GM19467 (cell line): Measurements from ENCODE around the gene SMG6.
"Not testable (repeated sequence)": the region's sequence is repeated elsewhere in the genome, so short reads cannot be mapped to it uniquely, and the experiment has no call there.

Experiments used
- ATAC-seq: cut with Tn5 transposase; IDR thresholded peaks from one replicate; pipeline ENCODE4 v1.9.1; 2021; ENCODE audit warnings: mild to moderate bottlenecking, moderate library complexity; ENCODE audit not compliant: unreplicated experiment

SMG6 gene

DNA sequence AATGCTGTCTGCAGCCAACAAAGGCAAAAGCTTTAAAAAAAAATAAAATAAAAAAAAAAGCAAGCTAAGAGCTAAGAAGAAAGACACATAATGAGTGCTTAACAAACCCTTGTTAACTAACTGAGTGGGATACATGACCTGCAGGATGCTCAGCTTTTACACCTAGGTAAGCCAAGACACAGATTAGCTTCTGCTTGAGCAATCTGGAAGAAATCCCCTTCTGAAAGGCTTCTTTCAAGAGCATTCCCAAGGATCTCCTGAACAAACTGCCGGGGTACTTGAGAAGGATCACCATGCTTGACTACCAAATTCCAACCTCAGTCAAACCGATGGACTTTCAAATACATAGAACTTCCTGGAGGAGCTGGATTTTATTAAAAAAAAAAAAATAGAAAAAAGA is 92.9 kb downstream of the SMG6 start:
- ATAC-seq = no peak

DNA sequence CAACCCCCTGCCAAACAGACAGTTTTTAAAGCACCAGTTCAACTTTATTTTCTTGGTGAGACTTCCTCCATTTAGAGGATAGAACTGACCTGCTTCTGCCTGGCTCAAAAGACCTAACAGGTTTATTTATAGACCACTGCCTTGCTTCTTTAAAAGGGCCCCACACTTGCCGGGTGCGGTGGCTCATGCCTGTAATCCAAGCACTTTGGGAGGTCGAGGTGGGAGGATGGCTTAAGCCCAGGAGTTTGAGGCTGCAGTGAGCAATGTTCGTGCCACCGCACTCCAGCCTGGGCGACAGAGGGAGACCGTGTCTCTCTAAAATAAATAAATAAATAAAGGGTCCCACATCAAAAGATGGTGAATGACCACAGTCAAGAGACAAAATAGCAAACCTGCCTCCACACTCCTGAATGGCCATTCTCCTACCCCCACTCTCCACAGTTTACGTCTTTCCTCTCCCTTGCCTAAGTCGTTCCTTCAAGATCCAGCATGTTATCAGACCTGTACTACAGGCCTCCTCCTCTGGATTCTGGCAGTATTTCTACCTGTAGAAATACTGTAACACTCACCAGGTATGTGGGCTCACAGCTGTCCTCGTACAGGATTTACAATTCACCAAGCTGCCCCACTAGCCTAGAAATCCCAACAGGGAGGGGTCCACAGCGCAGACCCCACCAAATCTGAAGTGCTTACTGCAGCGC is 95.6 kb downstream of the SMG6 start:
- no peak for ATAC-seq

DNA sequence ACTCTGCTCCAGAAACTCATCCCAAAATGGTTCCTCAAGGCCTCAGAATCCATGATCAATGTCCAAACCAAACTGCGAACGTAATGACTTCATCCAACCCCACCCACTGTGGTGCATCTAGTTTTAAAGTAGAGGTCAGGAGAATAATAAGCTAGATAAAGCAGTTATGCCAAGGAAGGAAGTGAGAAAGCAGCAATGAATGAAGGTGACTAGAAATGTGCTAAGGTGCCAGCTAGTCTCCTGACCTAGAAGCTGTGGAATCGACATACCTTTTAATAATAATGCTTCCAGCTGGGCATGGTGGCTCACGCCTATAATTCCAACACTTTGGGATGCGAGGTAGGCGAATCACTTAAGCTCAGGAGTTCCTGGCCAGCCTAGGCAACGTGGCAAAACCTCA is 99.2 kb downstream of the SMG6 start:
- no peak for ATAC-seq

DNA sequence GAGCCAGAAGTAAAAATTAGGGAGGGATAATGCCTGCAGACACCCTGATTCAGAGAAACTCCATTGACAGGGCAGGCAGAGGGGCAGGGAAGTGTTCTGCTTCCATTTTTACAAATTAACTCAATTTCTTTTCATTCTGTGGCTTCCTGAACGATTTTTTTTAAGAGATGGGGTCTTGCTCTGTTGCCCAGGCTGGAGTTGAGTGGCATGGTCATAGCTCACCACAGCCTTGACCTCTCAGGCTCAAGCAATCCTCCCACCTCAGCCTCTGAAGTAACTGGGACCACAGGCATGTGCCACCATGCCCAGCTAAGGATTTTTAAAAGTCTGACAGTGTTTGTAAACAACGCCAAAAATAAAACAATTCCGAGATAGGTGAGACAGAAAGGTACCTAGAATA is 99.8 kb downstream of the SMG6 start:
- no peak for ATAC-seq

DNA sequence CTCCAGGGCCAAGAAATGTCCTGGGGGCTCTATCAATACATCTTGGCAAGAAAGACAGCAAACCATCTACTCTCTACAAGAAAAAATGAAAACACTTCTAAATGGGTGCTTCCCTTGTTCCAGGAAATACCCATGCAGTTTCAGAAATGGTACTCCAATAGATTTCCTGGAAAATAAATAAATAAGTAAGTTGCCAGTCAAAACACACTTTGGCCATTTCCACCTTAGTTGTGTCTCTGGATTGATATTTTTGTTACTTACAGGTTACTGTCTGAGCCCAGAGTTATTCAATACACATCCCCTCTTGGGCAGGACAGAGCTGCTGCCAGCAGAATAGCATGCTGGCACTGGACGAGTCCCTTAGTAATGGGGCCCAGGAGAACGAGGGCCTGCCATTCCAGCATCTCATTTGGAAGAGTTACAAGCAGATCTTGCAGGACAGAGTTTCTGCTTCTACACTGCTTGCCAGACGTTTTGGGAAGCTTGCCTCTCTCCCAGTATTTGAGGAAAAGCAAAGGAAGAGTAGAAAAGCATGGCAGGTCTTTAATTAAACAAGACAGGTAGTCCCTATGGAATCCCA is 100.5 kb downstream of the SMG6 start:
- ATAC-seq = no peak

DNA sequence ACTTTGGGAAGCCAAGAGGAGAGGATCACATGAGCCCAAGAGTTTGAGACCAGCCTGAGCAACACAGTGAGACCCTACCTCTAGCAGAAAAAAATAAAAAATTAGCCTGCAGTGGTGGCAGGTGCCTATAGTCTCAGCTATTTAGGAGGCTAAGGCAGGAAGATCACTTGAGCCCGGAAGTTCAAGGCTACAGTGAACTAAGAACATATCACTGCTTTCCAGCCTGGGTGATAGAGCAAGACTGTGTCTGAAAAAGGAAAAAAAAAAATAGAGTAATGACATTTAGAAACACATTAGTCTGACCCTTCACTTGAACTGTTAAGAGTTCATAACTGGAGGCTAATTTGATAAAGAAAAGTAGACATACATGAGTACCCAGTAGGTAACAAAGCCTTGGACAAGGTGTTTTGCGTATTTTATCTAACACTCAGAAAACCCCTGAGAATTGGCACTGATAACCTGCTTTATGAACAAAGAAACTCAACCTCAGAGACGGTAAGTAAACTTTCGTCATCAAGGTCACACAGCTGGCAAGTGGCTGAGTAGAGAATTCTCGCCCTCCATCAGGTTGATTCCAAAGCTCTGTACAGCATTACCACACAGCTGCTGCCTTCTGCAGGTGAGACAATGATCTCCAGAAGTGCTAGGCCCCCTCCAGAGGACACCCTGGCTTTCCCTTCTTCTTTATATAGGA is 101.1 kb downstream of the SMG6 start:
- no peak for ATAC-seq

DNA sequence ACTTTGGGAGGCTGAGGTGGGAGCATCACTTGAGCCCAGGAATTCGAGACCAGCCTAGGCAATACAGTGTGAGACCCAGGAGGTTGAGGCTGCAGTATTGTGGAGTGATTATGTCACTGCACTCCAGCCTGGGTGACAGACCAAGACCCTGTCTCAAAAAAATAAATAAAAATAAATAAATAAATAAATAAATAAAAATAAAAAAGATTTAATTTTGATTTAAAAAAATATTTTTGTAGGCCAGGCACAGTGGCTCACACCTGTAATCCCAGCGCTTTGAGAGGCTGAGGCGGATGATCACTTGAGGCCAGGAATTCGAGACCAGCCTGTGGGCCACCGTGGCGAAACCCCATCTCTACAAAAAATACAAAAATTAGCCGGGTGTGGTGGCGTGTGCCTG is 104.2 kb downstream of the SMG6 start:
- ATAC-seq = not testable (repeated sequence)

DNA sequence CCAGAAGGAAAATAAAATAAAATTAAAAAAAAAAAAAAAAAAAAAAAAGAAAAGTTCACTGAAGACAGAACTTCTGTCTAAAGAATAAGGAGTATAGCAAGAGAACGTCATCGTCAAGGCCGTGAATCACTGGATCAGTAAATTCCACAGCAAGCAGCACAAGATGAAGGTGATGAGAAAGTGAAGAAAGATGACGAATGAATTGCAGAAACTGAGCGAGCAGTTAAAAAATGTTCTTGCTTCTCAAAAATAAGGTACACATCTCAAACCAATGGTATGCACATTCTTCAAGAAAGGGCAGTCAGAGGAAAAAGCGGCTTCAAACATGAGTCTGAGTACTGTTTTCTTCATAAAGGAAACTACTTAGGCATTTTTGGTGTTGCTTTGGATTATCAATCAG is 104.7 kb downstream of the SMG6 start:
- no peak for ATAC-seq

DNA sequence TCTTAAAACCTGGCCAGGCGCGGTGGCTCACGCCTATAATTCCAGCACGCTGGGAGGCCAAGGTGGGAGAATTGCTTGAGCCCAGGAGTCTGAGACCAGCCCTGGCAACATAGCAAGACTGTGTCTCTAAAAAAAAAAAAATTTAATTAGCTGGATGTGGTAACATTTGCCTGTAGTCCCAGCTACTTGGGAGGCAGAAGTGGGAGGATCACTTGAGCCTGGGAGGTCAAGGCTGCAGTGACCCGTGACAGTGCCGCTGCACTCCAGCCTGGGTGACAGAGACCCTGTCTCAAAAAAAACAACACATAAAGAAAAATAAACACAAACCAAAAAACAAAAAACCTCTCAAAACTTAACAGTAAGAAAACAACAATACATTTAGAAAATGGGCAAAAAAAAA is 106.3 kb downstream of the SMG6 start:
- ATAC-seq = no peak

DNA sequence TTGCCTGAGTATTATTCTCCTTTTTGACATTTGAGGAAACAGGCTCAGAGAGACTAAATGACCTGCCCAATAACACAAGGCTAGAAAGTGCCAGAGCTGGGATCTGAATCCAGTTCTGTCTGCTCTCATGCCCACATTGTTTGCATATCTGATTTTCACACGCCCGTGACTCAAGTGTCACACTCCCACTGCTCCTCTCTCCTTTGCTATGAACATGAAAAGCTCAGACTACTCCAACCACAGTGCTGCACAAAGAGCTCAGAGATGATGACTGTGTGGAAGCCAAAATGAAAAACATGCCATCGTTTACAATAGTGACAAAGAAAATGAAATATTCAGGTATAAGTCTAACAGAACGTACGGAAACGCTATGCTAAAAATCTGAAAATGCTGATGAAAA is 107.9 kb downstream of the SMG6 start:
- ATAC-seq = no peak

DNA sequence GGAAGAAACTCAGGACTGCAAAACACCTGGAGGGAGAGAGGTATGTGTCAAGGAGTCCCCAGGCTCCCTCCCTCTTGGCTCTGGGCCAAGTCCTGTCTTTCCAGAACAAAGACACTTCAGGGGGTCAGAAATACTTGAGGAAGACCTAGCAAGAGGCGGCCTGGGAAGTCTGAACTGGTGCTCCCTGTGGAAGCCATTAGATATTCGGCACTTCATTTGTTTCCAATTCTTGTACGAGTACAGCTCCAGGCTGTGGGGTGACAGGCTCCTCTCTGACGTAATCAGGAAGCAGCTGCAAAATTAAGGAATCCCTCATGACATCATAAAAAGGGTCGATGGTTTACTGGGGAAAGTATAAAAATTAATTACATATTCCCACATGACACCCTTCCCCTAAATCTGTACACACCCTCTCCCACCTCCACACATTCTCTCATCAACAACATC is 108.7 kb downstream of the SMG6 start:
- no peak for ATAC-seq

DNA sequence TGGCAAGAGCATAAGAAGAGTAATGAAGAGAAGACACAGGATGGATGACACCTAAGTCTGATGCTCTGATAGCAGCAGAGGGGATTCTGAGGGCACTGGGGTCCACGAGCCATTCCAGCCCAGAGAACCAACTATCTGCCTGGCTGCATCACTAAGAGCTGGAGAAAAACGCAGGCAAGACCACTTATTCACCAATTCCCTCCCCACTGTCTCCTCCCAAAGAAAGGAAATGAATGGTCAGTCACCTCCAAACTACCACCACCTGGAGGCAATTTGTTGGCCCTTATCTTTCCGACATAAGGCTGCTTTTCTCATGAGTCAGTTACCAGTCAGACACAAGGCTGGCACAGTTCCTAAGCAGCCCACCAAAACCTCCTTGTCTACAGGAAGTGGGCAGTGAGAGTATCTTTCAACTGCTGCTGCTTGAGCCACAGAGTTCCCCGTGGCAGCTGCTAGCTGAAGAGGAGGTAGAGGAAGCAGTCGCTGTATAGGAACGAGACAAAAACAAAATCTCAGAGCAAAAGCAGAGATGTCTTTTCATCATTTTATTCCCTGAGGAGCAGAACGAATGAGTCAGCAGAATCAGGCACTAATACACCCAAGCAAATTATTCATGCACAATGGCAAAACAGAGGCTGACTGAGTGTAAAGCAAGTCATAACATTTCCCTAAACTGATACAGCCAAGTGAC is 111.1 kb downstream of the SMG6 start:
- ATAC-seq = no peak

DNA sequence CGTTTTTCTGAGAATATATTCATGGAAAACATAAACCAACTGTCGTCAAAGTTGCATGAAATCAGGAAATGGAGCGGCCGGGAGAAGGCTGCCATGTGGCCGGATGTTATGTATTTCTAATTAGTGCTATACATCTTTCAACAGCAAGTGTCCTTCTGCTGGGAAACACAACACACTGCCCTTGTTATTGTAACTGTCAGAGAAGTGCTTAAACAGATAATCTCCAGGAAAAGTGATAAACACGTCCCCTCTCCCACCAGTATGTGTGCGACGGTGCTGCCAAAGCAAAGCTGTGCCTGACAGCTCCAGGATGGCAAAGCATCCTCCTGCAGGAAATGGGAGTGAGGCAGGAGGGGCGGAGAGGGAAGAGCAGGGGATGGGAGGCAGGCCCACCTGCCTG is 111.8 kb downstream of the SMG6 start:
- ATAC-seq = no peak

DNA sequence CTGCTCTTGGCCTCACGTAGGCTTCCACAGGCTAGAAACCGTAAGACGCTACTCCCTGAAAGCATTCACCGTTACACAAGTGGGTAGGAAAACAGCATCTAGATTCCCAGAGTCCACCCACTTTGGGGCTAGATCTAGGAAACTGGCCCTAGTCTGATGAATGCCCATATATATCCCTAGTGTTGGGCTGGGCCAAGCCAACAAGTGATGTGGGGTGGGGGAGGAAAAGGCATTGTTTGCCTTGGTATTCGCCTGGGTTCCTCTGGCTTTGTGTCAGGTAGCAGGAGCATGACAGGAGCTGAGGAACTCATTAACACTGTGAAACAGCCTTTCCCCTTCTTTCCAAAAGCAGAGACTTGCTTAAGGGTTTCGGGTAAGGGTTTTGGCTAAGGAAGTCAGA is 112.4 kb downstream of the SMG6 start:
- no peak for ATAC-seq

DNA sequence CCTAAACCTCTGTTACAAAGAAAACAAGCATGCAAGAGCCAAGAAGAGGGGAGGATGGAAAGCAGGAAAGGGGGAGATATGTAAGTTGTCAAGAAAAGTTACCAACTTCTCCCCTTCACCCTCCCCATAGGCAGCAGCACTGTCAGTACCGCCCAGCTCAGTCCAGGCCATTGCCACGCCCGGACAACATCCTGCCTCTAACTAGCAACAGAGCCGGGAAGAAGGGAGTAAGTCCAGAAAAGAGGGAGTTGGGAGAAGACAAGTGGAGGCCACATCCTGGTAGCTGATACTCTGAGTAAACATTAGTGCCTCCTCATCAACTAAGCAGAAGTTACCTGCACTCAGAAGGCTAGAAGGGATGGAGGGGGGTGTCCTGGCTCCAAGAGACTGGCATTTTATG is 113.6 kb downstream of the SMG6 start:
- ATAC-seq = no peak

DNA sequence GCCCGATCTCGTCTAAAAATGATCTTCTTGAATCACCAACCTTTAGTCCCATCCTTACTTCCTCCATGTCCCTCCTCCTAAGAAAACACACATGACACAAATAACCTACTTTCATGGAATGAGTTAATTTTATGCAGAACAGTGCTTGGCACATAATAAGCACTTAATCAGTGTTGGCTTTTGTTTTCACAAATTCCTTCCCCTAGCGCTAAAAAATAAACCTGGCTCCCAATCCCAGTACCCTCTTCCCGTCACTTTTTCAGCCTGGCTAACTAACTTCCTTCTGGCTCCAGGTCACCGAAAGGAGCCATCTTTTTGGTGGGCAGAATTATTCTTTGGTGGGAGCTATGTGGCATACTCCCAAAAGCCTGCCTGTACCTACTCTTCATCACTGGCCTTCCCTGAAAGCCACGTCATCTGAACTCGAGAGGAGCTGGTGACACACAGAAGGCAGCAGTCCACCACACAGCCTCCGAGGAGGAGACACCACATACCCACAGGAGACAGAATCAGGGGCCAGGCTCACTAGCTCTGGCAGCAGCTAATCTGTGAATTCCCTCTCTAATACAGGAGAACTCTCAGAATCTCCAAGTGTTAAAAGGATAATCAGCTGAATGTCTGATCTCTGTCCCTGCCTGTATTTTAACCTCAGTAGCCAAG is 114.5 kb downstream of the SMG6 start:
- no peak for ATAC-seq

DNA sequence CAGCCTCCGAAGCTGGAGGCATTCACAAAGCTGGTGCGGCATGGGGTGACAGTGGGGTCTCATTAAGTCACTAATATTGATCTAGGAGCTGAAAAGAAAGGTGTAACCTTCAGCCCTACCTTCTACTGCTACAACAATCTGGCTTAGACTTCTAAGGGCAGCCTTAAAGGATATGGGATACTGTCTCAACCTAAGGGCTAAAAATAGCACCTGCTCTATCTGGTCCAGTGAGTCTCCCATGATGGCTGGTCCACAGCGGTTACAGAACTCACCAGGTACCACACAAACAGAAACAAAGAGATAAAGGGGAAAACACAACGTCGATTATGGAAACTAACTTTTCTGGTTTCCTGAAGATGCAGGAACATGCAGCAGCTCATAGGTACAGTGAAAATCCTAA is 115.8 kb downstream of the SMG6 start:
- no peak for ATAC-seq

DNA sequence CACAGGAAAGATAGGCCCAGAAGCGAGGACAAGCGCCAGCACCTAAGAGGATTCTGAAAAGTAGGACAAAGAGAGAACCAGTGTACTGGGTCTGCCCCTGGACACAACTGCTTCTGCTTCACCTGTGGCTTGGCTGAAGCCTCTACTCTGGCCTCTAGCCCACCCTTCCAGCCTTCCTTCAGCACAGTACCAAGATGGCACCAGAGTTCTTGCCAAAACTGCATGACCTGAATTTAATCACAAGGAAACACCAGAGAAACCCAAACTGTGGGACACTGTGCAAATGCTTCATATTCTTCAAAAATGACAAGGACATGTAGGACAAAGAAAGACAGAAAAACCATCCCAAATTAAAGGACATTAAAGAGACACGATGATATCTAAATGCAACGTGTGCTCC is 116.6 kb downstream of the SMG6 start:
- ATAC-seq = no peak

DNA sequence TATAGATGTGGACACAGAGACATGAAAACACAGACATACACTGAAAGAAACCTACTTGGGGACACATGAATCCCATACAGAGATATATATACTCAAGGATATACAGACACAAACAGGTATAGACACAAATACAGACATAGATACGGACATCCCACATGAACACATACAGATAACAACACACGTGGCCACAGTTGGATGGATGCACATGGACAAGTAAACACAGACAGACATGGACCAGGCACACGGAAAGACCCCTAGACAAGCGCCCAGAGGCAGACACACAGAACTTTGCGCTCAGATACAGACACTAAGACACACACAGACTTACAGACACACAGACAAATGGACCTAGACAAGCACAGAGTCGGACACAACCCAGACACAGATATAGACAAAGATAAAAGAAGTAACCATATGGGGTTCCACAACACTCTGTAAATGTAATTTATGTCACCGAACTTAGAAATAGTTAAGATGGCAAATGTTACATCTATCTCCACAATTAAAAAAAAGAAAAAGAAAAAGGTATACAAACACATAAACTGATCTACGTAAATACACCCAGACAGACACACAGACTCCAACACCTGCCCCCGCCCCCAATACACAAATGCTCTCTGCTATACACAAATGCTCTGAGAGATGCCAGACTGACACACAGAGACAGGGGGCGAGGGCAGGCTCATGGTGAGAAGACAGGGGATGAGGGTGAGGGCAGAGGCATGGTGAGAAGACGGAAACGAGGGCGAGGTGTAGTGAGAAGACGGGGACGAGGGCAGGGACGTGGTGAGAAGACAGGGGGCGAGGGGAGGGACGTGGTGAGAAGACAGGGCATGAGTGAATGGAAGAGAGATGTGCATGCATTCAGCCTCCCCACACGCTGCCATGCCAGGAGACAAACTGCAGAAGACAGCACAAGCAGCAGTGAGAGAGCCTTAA is 118.3 kb downstream of the SMG6 start:
- ATAC-seq = no peak

DNA sequence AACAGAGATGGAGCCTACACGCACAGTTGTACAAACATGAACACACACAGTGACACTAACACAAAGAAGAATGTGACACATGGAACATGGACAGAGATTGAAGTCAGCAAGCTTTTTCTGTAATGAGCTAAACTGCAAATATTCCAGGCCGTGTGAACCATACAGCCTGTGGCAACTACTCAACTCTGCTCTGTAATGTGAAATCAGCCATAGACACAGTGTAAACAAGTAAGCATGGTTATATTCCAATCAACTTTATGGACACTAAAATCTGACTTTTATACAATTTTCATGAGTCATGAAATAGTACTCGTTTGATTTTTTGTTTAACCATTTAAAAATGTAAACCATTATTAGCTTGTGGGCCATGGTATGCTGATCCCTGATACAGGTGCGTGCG is 120.2 kb downstream of the SMG6 start:
- no peak for ATAC-seq
